HepG2 (cell line): Measurements from ENCODE around the gene GADD45GIP1. TPM values are rescaled to one million over a fixed set of nuclear protein-coding genes. Genes with fewer than 3 reads are reported as not detected.
A peak's percentile ranks its signal among the peaks of the same experiment; 100 is the strongest.

Experiments used
- ARNTL ChIP-seq: sonication (generic); formaldehyde crosslinking; IDR thresholded peaks from 2 replicates; pipeline ENCODE4 v1.4.0; 2020; ENCODE audit warnings: mild to moderate bottlenecking, missing genetic modification reagents
- CCAR2 ChIP-seq: fragments of 200-400 bp; formaldehyde crosslinking; optimal IDR thresholded peaks from 2 replicates; pipeline ENCODE3; 2018; ENCODE audit warnings: low read depth, mild to moderate bottlenecking, low read length, moderate library complexity
- HNF4G ChIP-seq, 2 experiments: sonication (generic) in 1 of 2; formaldehyde crosslinking in 1 of 2; IDR thresholded peaks; 2 replicates each; pipeline versions ENCODE4 v1.4.0 to v1.6.1; 2011 to 2020; ENCODE audit warnings: borderline replicate concordance in 2 of 2, low read depth in 2 of 2, mild to moderate bottlenecking in 2 of 2, low read length in 1 of 2, missing genetic modification reagents in 1 of 2, moderate library complexity in 1 of 2
- MYNN ChIP-seq: sonication (generic); formaldehyde crosslinking; IDR thresholded peaks from 2 replicates; pipeline ENCODE4 v1.4.0; 2020; ENCODE audit warnings: mild to moderate bottlenecking, low read depth, missing genetic modification reagents
- PHF5A ChIP-seq: IDR thresholded peaks from one replicate; pipeline ENCODE4 v1.6.1; 2018; ENCODE audit warnings: low read depth, missing genetic modification reagents; ENCODE audit not compliant: unreplicated experiment
- PRDM10 ChIP-seq: sonication (generic); formaldehyde crosslinking; IDR thresholded peaks from 2 replicates; pipeline ENCODE4 v1.4.0; 2020; ENCODE audit warnings: low read depth, missing genetic modification reagents
- TFDP1 ChIP-seq: IDR thresholded peaks from 2 replicates; pipeline ENCODE4 v1.6.1; 2016; ENCODE audit warnings: missing compliant biosample characterization, missing genetic modification reagents, borderline replicate concordance
- USF2 ChIP-seq, 2 experiments: sonication (generic) in 1 of 2; formaldehyde crosslinking in 1 of 2; IDR thresholded peaks; 2 replicates each; pipeline versions ENCODE4 v1.5.1 to v1.6.1; 2011 to 2020; ENCODE audit warnings: borderline replicate concordance in 1 of 2, low read depth in 1 of 2, low read length in 1 of 2, mild to moderate bottlenecking in 1 of 2, missing genetic modification reagents in 1 of 2, moderate library complexity in 1 of 2
- XBP1 ChIP-seq: sonication (generic); formaldehyde crosslinking; IDR thresholded peaks from 2 replicates; pipeline ENCODE4 v1.5.0; 2020; ENCODE audit warnings: missing genetic modification reagents
- ZC3H4 ChIP-seq: sonication (generic); formaldehyde crosslinking; IDR thresholded peaks from 2 replicates; pipeline ENCODE4 v1.4.0; 2020; ENCODE audit warnings: missing genetic modification reagents, borderline replicate concordance
- ZIK1 ChIP-seq: sonication (generic); formaldehyde crosslinking; IDR thresholded peaks from 2 replicates; pipeline ENCODE4 v1.5.0; 2020; ENCODE audit warnings: mild to moderate bottlenecking, low read depth, missing genetic modification reagents, borderline replicate concordance
- ZNF138 ChIP-seq: sonication (generic); formaldehyde crosslinking; IDR thresholded peaks from 2 replicates; pipeline ENCODE4 v1.5.0; 2020; ENCODE audit warnings: mild to moderate bottlenecking, low read depth, missing genetic modification reagents
- ZNF34 ChIP-seq: sonication (generic); formaldehyde crosslinking; IDR thresholded peaks from 2 replicates; pipeline ENCODE4 v1.4.0; 2020; ENCODE audit warnings: mild to moderate bottlenecking, missing genetic modification reagents, borderline replicate concordance
- ZNF513 ChIP-seq: sonication (generic); formaldehyde crosslinking; conservative IDR thresholded peaks from 2 replicates; pipeline ENCODE4 v1.5.0; 2020; ENCODE audit warnings: missing genetic modification reagents
- ZNF773 ChIP-seq: sonication (generic); formaldehyde crosslinking; IDR thresholded peaks from 2 replicates; pipeline ENCODE4 v1.4.0; 2020; ENCODE audit warnings: missing genetic modification reagents, borderline replicate concordance
- ZNF800 ChIP-seq: sonication (generic); formaldehyde crosslinking; IDR thresholded peaks from 2 replicates; pipeline ENCODE4 v1.4.0; 2020; ENCODE audit warnings: missing genetic modification reagents
- polyA plus RNA-seq, 8 experiments: library from polyadenylated mRNA; depleted of rRNA in 3 of 8; stranded (reverse) in 7 of 8; unstranded in 1 of 8; fragments of >200 nt; fragmentation: Illumina TruSeq in 4 of 8; extraction: Trizol in 4 of 8; gene quantifications; 2 replicates each; pipeline versions ENCODE4 v1.2.1 to v1.2.3, GENCODE V29; 2011 to 2016; ENCODE audit warnings: low read depth in 4 of 8, missing spikeins in 1 of 8, mixed read lengths in 1 of 8; ENCODE audit not compliant: insufficient read depth in 1 of 8
- total RNA-seq, 5 experiments: library from RNA; depleted of rRNA; stranded (reverse); fragments of >200 nt; fragmentation: Illumina TruSeq; extraction: Trizol; gene quantifications; 2 replicates each; pipeline ENCODE4 v1.2.3, GENCODE V29; 2016; ENCODE audit warnings: low read depth in 1 of 5

GADD45GIP1 gene
- total and polyA plus RNA-seq, 2 of the 13 experiments (the other 11 are each of a cell fraction or from before 2014, with no cell fraction given), result 24.6 to 30.7 TPM

- no peak for TF ChIP-seq USF2 (IDR thresholded peaks at IDR 0.05; ENCODE audit: low read depth, low read length)
- TF ChIP-seq USF2 (CRISPR knock-in tag; IDR thresholded peaks at IDR 0.05; ENCODE audit: borderline replicate concordance), result no peak
- no peak for TF ChIP-seq XBP1
- no peak for TF ChIP-seq ZNF773 (CRISPR knock-in tag)
- TF ChIP-seq ARNTL (CRISPR knock-in tag), result no peak
- no peak for TF ChIP-seq MYNN
- TF ChIP-seq TFDP1 (CRISPR knock-in tag), result peak; percentile 71; the same call in 1 of the 2 replicates
- no peak for TF ChIP-seq HNF4G (IDR thresholded peaks at IDR 0.05; ENCODE audit: borderline replicate concordance, low read depth, low read length)
- peak; percentile 18; the same call in 1 of the 2 replicates for TF ChIP-seq HNF4G (CRISPR knock-in tag; IDR thresholded peaks at IDR 0.05; ENCODE audit: borderline replicate concordance, low read depth)
- TF ChIP-seq ZIK1, result no peak
- no peak for TF ChIP-seq CCAR2
- no peak for TF ChIP-seq PHF5A
- no peak for TF ChIP-seq ZNF34 (CRISPR knock-in tag)
- TF ChIP-seq ZNF513 (CRISPR knock-in tag), result no peak
- TF ChIP-seq ZNF138, result no peak
- TF ChIP-seq PRDM10 (CRISPR knock-in tag), result no peak
- no peak for TF ChIP-seq ZNF800 (CRISPR knock-in tag)
- TF ChIP-seq ZC3H4 (CRISPR knock-in tag), result no peak
Observed at GRCh38 chr19:12965017-12965811, 8.2 kb upstream of the GADD45GIP1 start (continued).
